Aorta (tissue), 5 donors: ENCODE data around the gene FAM83C. TPM values are rescaled to one million over a fixed set of nuclear protein-coding genes. Genes with fewer than 3 reads are reported as not detected.

Experiments
- ATAC-seq: fragments of 200-7000 bp; cut with Tn5 transposase; one replicate; pipeline ENCODE4 v1.9.1; 2022; ENCODE audit warnings: moderate library complexity; ENCODE audit not compliant: low FRiP score
- DNase-seq, 2 donors: peaks; one replicate each; pipeline ENCODE4 v3.0.0-alpha.2; 2020
- H3K27ac ChIP-seq, 2 donors: one replicate each; pipeline ENCODE4 v1.5.1; 2013; ENCODE audit warnings: low read length in 2 of 2, mild to moderate bottlenecking in 2 of 2, moderate library complexity in 2 of 2, control low read depth in 1 of 2, inconsistent platforms in 1 of 2, low read depth in 1 of 2
- H3K27me3 ChIP-seq, 2 donors: one replicate each; pipeline ENCODE4 v1.6.1; 2013; ENCODE audit warnings: control low read depth in 1 of 2, low read length in 1 of 2, mild to moderate bottlenecking in 1 of 2, moderate library complexity in 1 of 2; ENCODE audit not compliant: insufficient read depth in 2 of 2, control insufficient read depth in 1 of 2
- H3K36me3 ChIP-seq, 2 donors: one replicate each; pipeline ENCODE4 v1.6.1; 2013; ENCODE audit warnings: control low read depth in 1 of 2, low read length in 1 of 2, mild to moderate bottlenecking in 1 of 2; ENCODE audit not compliant: insufficient read depth in 2 of 2, control insufficient read depth in 1 of 2
- H3K4me1 ChIP-seq, 2 donors: one replicate each; pipeline ENCODE4 v1.6.1; 2013; ENCODE audit warnings: low read length in 2 of 2, control low read depth in 1 of 2, mild to moderate bottlenecking in 1 of 2, moderate library complexity in 1 of 2; ENCODE audit not compliant: insufficient read depth in 2 of 2, control insufficient read depth in 1 of 2
- H3K4me3 ChIP-seq, 2 donors: one replicate each; pipeline ENCODE4 v1.5.1; 2013; ENCODE audit warnings: low read length in 2 of 2, control low read depth in 1 of 2, mild to moderate bottlenecking in 1 of 2
- H3K9me3 ChIP-seq: one replicate; pipeline ENCODE4 v1.6.1; 2013; ENCODE audit warnings: mild to moderate bottlenecking, low read length; ENCODE audit not compliant: control insufficient read depth
- WGBS, 2 donors: extraction: QIAGEN DNeasy Blood & Tissue Kit; methylation state at CpG; one replicate each; pipeline ENCODE4 v1.1.7; 2013; 5-methylcytosine and 5-hydroxymethylcytosine counted together
- intact Hi-C, 2 donors: fragments of 100-400 bp; cut with DNase I; formaldehyde crosslinking; loops; one replicate each; pipeline versions ENCODE4 v1.14.2 to v1.15.0; 2022
- polyA plus RNA-seq, 2 donors: library from polyadenylated mRNA; stranded (reverse); fragments of 200-250 nt; gene quantifications; one replicate each; pipeline ENCODE4 v1.2.3, GENCODE V29; 2013
- total RNA-seq, 2 donors: library from RNA; stranded (reverse); fragmentation: NEBNext Ultra II Directional; extraction: Animal tissue kit (Norgen Biotek cat#: 25700); gene quantifications; one replicate each; pipeline ENCODE4 v1.2.1, GENCODE V29; 2021
- donor health status: healthy with polysubstance abuse.
- donor health status: Bipolar disorder and iron deficiency.
- donor health status: DM: no; HTN: no; CAD: no.
- donor health status: DM: no; HTN: no; CAD: no.
- donor health status: DM: yes; HTN: yes; CAD: no.

The FAM83C gene
- total and polyA plus RNA-seq, 4 donors: not detected

- Histone ChIP-seq H3K27ac (no peak overlapping the region), H3K9me3 (no peaks in the 10 kb centered on the region), H3K36me3 (no peaks in the 10 kb centered on the region), H3K4me3 (no peak overlapping the region), H3K27me3 (no peaks in the 10 kb centered on the region), H3K4me1 (peaks cover 0 to 3% of the 10 kb centered on the region in 2 donors)
- no peak for DNase-seq
- intact Hi-C loops: loop anchor here in 1 of 2 donors (2.0 kb wide), 2 partner anchors 135 to 143 kb away; partner anchors contain the start of gene GDF5
- no peak for ATAC-seq
- WGBS, 2 donors: 73 to 82% methylated on average over 11 of the region's 11 CpGs
These were observed 11.1 kb upstream of the FAM83C start for GRCh38 chr20:35303382-35303734.

GRCh38 chr20:35302421-35303335 lies 10.5 kb upstream of the FAM83C start:
- no peak overlapping the region for H3K4me3 ChIP-seq
- no peak for DNase-seq
- H3K9me3 ChIP-seq: no peaks in the 10 kb centered on the region
- H3K27ac ChIP-seq: no peak overlapping the region
- H3K4me1 ChIP-seq: peaks cover 0 to 3% of the 10 kb centered on the region in 2 donors
- H3K36me3 ChIP-seq: no peaks in the 10 kb centered on the region
- ATAC-seq: no peak
- H3K27me3 ChIP-seq: no peaks in the 10 kb centered on the region
- intact Hi-C loops: loop anchor here in 1 of 2 donors (2.0 kb wide), 2 partner anchors 136 to 144 kb away; partner anchors contain the start of gene GDF5
- 81 to 87% methylated on average over 6 of the region's 6 CpGs for WGBS, 2 donors

GRCh38 chr20:35301426-35301825 lies 9.2 kb upstream of the FAM83C start:
- H3K27ac ChIP-seq: no peak overlapping the region
- H3K4me3 ChIP-seq: no peak overlapping the region
- DNase-seq (no peak), ATAC-seq (no peak)
- WGBS, 2 donors: 70 to 71% methylated on average over 2 of the region's 2 CpGs
- no peaks in the 10 kb centered on the region for H3K27me3 ChIP-seq
- intact Hi-C loops: no loop called here
- no peaks in the 10 kb centered on the region for H3K4me1 ChIP-seq
- no peaks in the 10 kb centered on the region for H3K9me3 ChIP-seq
- H3K36me3 ChIP-seq: no peaks in the 10 kb centered on the region

- no peak for DNase-seq
- Histone ChIP-seq H3K4me3 (no peak overlapping the region), H3K27ac (no peak overlapping the region), H3K27me3 (no peaks in the 10 kb centered on the region), H3K4me1 (no peaks in the 10 kb centered on the region), H3K36me3 (no peaks in the 10 kb centered on the region), H3K9me3 (no peaks in the 10 kb centered on the region)
- intact Hi-C loops: no loop called here
- WGBS, 2 donors: 81 to 83% methylated on average over 4 of the region's 4 CpGs
- no peak for ATAC-seq
These were observed 8.4 kb upstream of the FAM83C start for GRCh38 chr20:35300469-35301262.

GRCh38 chr20:35299780-35300179 lies 7.6 kb upstream of the FAM83C start:
- intact Hi-C loops: no loop called here
- DNase-seq (no peak), ATAC-seq (no peak)
- Histone ChIP-seq H3K4me3 (no peak overlapping the region), H3K4me1 (no peaks in the 10 kb centered on the region), H3K9me3 (no peaks in the 10 kb centered on the region), H3K27me3 (no peaks in the 10 kb centered on the region), H3K27ac (no peak overlapping the region), H3K36me3 (no peaks in the 10 kb centered on the region)
- WGBS, 2 donors: 76 to 79% methylated on average over 4 of the region's 4 CpGs

- DNase-seq (no peak), ATAC-seq (no peak)
- H3K36me3 ChIP-seq: no peaks in the 10 kb centered on the region
- H3K4me1 ChIP-seq: no peaks in the 10 kb centered on the region
- intact Hi-C loops: no loop called here
- no peaks in the 10 kb centered on the region for H3K9me3 ChIP-seq
- WGBS, 2 donors: 43 to 62% methylated on average over 4 to 5 of the region's 5 CpGs
- no peaks in the 10 kb centered on the region for H3K27me3 ChIP-seq
- H3K27ac ChIP-seq: no peak overlapping the region
- no peak overlapping the region for H3K4me3 ChIP-seq
These were observed 6.0 kb upstream of the FAM83C start for GRCh38 chr20:35298264-35298663.

GRCh38 chr20:35297740-35298139 lies 5.5 kb upstream of the FAM83C start:
- no peak overlapping the region for H3K27ac ChIP-seq
- H3K36me3 ChIP-seq: no peaks in the 10 kb centered on the region
- H3K4me1 ChIP-seq: no peaks in the 10 kb centered on the region
- WGBS, 2 donors: 86 to 89% methylated on average over 14 of the region's 14 CpGs
- intact Hi-C loops: no loop called here
- DNase-seq (no peak), ATAC-seq (no peak)
- no peak overlapping the region for H3K4me3 ChIP-seq
- no peaks in the 10 kb centered on the region for H3K27me3 ChIP-seq
- no peaks in the 10 kb centered on the region for H3K9me3 ChIP-seq

- H3K4me3 ChIP-seq: no peak overlapping the region
- no peaks in the 10 kb centered on the region for H3K27me3 ChIP-seq
- H3K36me3 ChIP-seq: no peaks in the 10 kb centered on the region
- intact Hi-C loops: no loop called here
- 42 to 47% methylated on average over 8 of the region's 8 CpGs for WGBS, 2 donors
- no peaks in the 10 kb centered on the region for H3K9me3 ChIP-seq
- ATAC-seq (no peak), DNase-seq (no peak)
- H3K4me1 ChIP-seq: no peaks in the 10 kb centered on the region
- H3K27ac ChIP-seq: no peak overlapping the region
These were observed 4.9 kb upstream of the FAM83C start for GRCh38 chr20:35297155-35297554.
